Activated CD8-positive, alpha-beta T cell treated with anti-CD3 and anti-CD28 coated beads, Interleukin-2, amount 10 ng/mL, durations not matched to agents 7 days and 5 days (primary cell): Measurements from ENCODE around the gene EXD3. TPM values are rescaled to one million over a fixed set of nuclear protein-coding genes. Genes with fewer than 3 reads are reported as not detected.
A peak's percentile ranks its signal among the peaks of the same experiment; 100 is the strongest.

Experiments
- ATAC-seq: fragments of 150-1000 bp; cut with Tn5 transposase; one replicate; pipeline ENCODE4 v1.10.0; 2021; ENCODE audit warnings: moderate library complexity
- CTCF ChIA-PET: fragments of 350-600 bp; sonication (Branson Sonifier 250); formaldehyde crosslinking; loops from one replicate; lab custom pipeline; 2021; ENCODE audit warnings: antibody characterized with exemption; lab: Charles Lee
- POLR2A ChIA-PET: fragments of 350-600 bp; sonication (Branson Sonifier 250); formaldehyde crosslinking; loops from one replicate; lab custom pipeline; 2021; ENCODE audit warnings: antibody characterized with exemption; lab: Charles Lee
- DNase-seq: peaks from one replicate; pipeline ENCODE4 v3.0.0-alpha.2; 2020
- H3K27ac Mint-ChIP-seq: one replicate; pipeline ENCODE4 v1.8.0; 2021; ENCODE audit warnings: mild to moderate bottlenecking, mixed read lengths
- H3K27me3 Mint-ChIP-seq: one replicate; pipeline ENCODE4 v1.8.0; 2021; ENCODE audit warnings: low read depth, mixed read lengths
- H3K36me3 Mint-ChIP-seq: one replicate; pipeline ENCODE4 v1.8.0; 2021; ENCODE audit warnings: low read depth, mixed read lengths
- H3K4me1 Mint-ChIP-seq: one replicate; pipeline ENCODE4 v1.8.0; 2021; ENCODE audit warnings: low read depth, mixed read lengths
- H3K4me3 Mint-ChIP-seq: one replicate; pipeline ENCODE4 v1.8.0; 2021; ENCODE audit warnings: mild to moderate bottlenecking, mixed read lengths
- H3K9me3 Mint-ChIP-seq: one replicate; pipeline ENCODE4 v1.8.0; 2022; ENCODE audit warnings: mixed read lengths; ENCODE audit not compliant: insufficient read depth
- total RNA-seq, 2 experiments: library from RNA; stranded (reverse); gene quantifications; one replicate each; pipeline ENCODE4 v1.2.3, GENCODE V29; 2021

Gene EXD3
- total RNA-seq, 2 experiments from 2014 or later: 10.0 to 10.9 TPM

GRCh38 chr9:137273611-137274320 is 149.2 kb downstream of the EXD3 start:
- DNase-seq (no peak), ATAC-seq (no peak)
- H3K4me1 Mint-ChIP-seq: peaks cover 34% of the 10 kb centered on the region
- peaks cover 31% of the 10 kb centered on the region for H3K36me3 Mint-ChIP-seq
- no peak overlapping the region for H3K4me3 Mint-ChIP-seq
- H3K27ac Mint-ChIP-seq: no peak overlapping the region
- no peaks in the 10 kb centered on the region for H3K9me3 Mint-ChIP-seq
- POLR2A ChIA-PET: no interaction called here
- no peaks in the 10 kb centered on the region for H3K27me3 Mint-ChIP-seq
- CTCF ChIA-PET: interaction anchor here (1.1 kb wide), 1 partner anchor 13 kb away, joined by 4 read pairs; no protein-coding TSS in a partner anchor

- H3K36me3 Mint-ChIP-seq: peaks cover 35% of the 10 kb centered on the region
- CTCF ChIA-PET: no interaction called here
- no peak for ATAC-seq
- no peak for DNase-seq
- H3K27ac Mint-ChIP-seq: no peak overlapping the region
- POLR2A ChIA-PET: interaction anchor here (1.1 kb wide), 1 partner anchor 33 kb away, joined by 4 read pairs; no protein-coding TSS in a partner anchor
- H3K9me3 Mint-ChIP-seq: no peaks in the 10 kb centered on the region
- H3K4me3 Mint-ChIP-seq: no peak overlapping the region
- no peaks in the 10 kb centered on the region for H3K27me3 Mint-ChIP-seq
- H3K4me1 Mint-ChIP-seq: peaks cover 34% of the 10 kb centered on the region
Observed at GRCh38 chr9:137273095-137273490, 149.9 kb downstream of the EXD3 start.

- DNase-seq (no peak), ATAC-seq (no peak)
- CTCF ChIA-PET: no interaction called here
- Mint-ChIP-seq H3K27me3 (no peaks in the 10 kb centered on the region), H3K4me3 (no peak overlapping the region), H3K36me3 (peaks cover 41% of the 10 kb centered on the region), H3K27ac (no peak overlapping the region), H3K9me3 (no peaks in the 10 kb centered on the region), H3K4me1 (peaks cover 34% of the 10 kb centered on the region)
- POLR2A ChIA-PET: interaction anchor here (1.1 kb wide), 1 partner anchor 32 kb away, joined by 4 read pairs; no protein-coding TSS in a partner anchor
Observed at GRCh38 chr9:137272241-137273094, 150.5 kb downstream of the EXD3 start.

GRCh38 chr9:137271696-137272076 is 151.3 kb downstream of the EXD3 start:
- Mint-ChIP-seq H3K4me3 (no peak overlapping the region), H3K27me3 (no peaks in the 10 kb centered on the region), H3K27ac (peak overlapping the region; percentile 62), H3K4me1 (peaks cover 26% of the 10 kb centered on the region), H3K36me3 (peaks cover 47% of the 10 kb centered on the region), H3K9me3 (no peaks in the 10 kb centered on the region)
- no peak for ATAC-seq
- POLR2A ChIA-PET: no interaction called here
- CTCF ChIA-PET: no interaction called here
- no peak for DNase-seq

GRCh38 chr9:137270929-137271695 is 151.8 kb downstream of the EXD3 start:
- ChIA-PET CTCF (no interaction called here), POLR2A (no interaction called here)
- DNase-seq (peak; percentile 60), ATAC-seq (peak; percentile 55)
- H3K4me3 Mint-ChIP-seq: no peak overlapping the region
- H3K27me3 Mint-ChIP-seq: no peaks in the 10 kb centered on the region
- H3K36me3 Mint-ChIP-seq: peaks cover 47% of the 10 kb centered on the region
- H3K4me1 Mint-ChIP-seq: peaks cover 24% of the 10 kb centered on the region
- H3K27ac Mint-ChIP-seq: peak overlapping the region; percentile 62
- no peaks in the 10 kb centered on the region for H3K9me3 Mint-ChIP-seq

GRCh38 chr9:137269231-137269772 is 153.7 kb downstream of the EXD3 start:
- H3K36me3 Mint-ChIP-seq: peaks cover 46% of the 10 kb centered on the region
- ChIA-PET POLR2A (no interaction called here), CTCF (no interaction called here)
- H3K4me3 Mint-ChIP-seq: no peak overlapping the region
- no peak overlapping the region for H3K27ac Mint-ChIP-seq
- H3K9me3 Mint-ChIP-seq: no peaks in the 10 kb centered on the region
- no peaks in the 10 kb centered on the region for H3K27me3 Mint-ChIP-seq
- DNase-seq (no peak), ATAC-seq (no peak)
- peaks cover 19% of the 10 kb centered on the region for H3K4me1 Mint-ChIP-seq

- ChIA-PET CTCF (no interaction called here), POLR2A (no interaction called here)
- Mint-ChIP-seq H3K4me1 (peaks cover 19% of the 10 kb centered on the region), H3K27ac (no peak overlapping the region), H3K36me3 (peaks cover 44% of the 10 kb centered on the region), H3K9me3 (no peaks in the 10 kb centered on the region), H3K27me3 (no peaks in the 10 kb centered on the region), H3K4me3 (no peak overlapping the region)
- DNase-seq (no peak), ATAC-seq (no peak)
Observed at GRCh38 chr9:137268538-137269201, 154.3 kb downstream of the EXD3 start.

- H3K27ac Mint-ChIP-seq: no peak overlapping the region
- ChIA-PET POLR2A (interaction anchor here (0.7 kb wide), 1 partner anchor 27 kb away, joined by 3 read pairs; the partner anchor contains the start of gene TUBB4B), CTCF (interaction anchor here (1.6 kb wide), 1 partner anchor 34 kb away, joined by 3 read pairs; the partner anchor contains the start of gene NRARP)
- DNase-seq: no peak
- H3K9me3 Mint-ChIP-seq: no peaks in the 10 kb centered on the region
- no peaks in the 10 kb centered on the region for H3K27me3 Mint-ChIP-seq
- no peak overlapping the region for H3K4me3 Mint-ChIP-seq
- peaks cover 39% of the 10 kb centered on the region for H3K36me3 Mint-ChIP-seq
- no peak for ATAC-seq
- H3K4me1 Mint-ChIP-seq: peaks cover 19% of the 10 kb centered on the region
Observed at GRCh38 chr9:137267933-137268355, 155.0 kb downstream of the EXD3 start.

- ATAC-seq (no peak), DNase-seq (no peak)
- no peak overlapping the region for H3K27ac Mint-ChIP-seq
- ChIA-PET POLR2A (interaction anchor here (0.7 kb wide), 1 partner anchor 26 kb away, joined by 3 read pairs; the partner anchor contains the start of gene TUBB4B), CTCF (interaction anchor here (1.6 kb wide), 1 partner anchor 35 kb away, joined by 3 read pairs; the partner anchor contains the start of gene NRARP)
- H3K27me3 Mint-ChIP-seq: no peaks in the 10 kb centered on the region
- H3K9me3 Mint-ChIP-seq: no peaks in the 10 kb centered on the region
- H3K4me3 Mint-ChIP-seq: no peak overlapping the region
- H3K4me1 Mint-ChIP-seq: peaks cover 17% of the 10 kb centered on the region
- H3K36me3 Mint-ChIP-seq: peaks cover 39% of the 10 kb centered on the region
Observed at GRCh38 chr9:137266585-137267453, 156.1 kb downstream of the EXD3 start.

- CTCF ChIA-PET: interaction anchor here (1.6 kb wide), 1 partner anchor 36 kb away, joined by 3 read pairs; the partner anchor contains the start of gene NRARP
- Mint-ChIP-seq H3K4me3 (no peak overlapping the region), H3K27ac (no peak overlapping the region), H3K27me3 (no peaks in the 10 kb centered on the region), H3K4me1 (peaks cover 10% of the 10 kb centered on the region), H3K9me3 (no peaks in the 10 kb centered on the region), H3K36me3 (peaks cover 40% of the 10 kb centered on the region)
- POLR2A ChIA-PET: interaction anchor here (0.6 kb wide), 1 partner anchor 27 kb away, joined by 3 read pairs; no protein-coding TSS in a partner anchor
- no peak for DNase-seq
- no peak for ATAC-seq
Observed at GRCh38 chr9:137266162-137266527, 156.8 kb downstream of the EXD3 start.
